NCI-H526 (cell line): ENCODE measurements around the gene PHF5A.
A peak's percentile ranks its signal among the peaks of the same experiment; 100 is the strongest.
"Not testable (repeated sequence)": the region's sequence is repeated elsewhere in the genome, so short reads cannot be mapped to it uniquely, and the experiment has no call there.

Experiments used
- DNase-seq, 2 experiments: peaks; one replicate each; lab custom pipeline; 2025; lab: John Stamatoyannopoulos, UW

Gene PHF5A

DNA sequence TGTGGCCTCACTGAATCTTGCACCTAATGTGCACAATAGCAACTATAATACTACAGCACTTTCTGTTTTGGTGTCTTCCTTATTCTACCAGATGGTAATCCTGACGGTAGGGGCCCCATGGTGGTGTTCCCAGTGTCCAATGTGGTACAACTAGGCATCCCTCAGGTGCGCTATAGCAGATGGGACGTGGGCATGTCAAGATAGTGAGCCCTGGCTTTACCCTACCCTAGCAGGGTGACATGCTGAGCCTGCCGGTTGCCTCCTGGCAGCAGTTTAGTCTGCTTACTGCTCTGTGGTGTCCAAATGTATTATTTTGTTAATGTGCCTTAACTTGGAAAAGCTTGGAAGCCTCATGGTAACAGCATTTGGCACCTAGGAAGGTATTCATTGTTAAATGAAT is 19.6 kb upstream of the PHF5A start:
- DNase-seq, result no peak

DNA sequence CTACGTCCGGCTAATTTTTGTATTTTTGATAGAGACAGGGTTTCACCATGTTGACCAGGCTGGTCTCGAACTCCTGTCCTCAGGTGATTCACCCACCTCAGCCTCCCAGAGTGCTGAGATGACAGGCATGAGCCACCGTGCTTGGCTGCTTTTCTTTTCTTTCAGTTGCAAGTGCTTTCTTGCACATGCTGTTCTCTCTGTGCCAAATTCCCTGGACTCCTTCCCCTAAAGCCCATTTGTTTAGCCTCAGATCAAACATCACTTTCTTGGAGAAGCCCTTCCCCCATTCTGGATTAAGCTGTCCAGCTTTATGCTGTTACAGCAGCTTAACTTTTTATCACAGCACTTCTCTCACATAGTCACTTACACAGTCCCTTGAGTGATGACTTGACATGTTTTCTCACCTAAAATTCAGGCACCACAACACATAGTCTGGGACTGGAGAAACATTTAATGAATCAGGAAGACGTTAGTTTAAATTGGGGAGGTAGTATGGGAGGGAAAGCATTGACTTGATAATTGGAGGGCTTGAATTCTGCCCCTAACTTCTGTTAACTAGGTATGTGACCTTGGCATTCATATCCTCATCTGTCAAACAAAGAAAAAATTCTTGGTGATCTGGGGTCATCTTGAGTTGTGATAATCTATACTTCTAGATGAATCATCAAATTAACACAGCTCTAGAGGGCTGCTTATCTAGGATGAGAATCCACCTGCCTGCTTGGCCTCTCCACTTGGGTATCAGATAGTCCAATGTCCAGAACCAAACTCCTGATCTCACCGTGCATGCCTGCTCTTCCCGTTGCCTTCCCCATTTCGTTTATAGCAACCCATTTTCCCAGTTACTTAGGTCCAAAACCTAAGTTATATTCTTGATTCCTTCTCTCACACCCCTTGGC is 18.8 kb upstream of the PHF5A start:
- no peak for DNase-seq

DNA sequence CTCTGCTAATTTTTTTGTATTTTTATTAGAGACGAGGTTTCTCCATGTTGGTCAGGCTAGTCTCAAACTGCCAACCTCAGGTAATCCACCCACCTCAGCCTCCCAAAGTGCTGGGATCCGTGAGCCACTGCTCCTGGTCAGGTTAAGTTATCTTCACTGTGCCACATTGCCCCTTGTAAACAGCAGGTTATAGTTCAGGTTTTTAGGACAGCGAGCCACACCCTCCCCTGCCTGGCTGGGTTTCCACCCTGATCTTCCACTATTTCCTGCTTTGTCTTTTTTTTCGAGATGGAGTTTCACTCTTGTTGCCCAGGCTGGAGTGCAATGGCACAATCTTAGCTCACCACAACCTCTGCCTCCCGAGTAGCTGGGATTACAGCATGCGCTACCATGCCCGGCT is 16.5 kb upstream of the PHF5A start:
- no peak for DNase-seq

DNA sequence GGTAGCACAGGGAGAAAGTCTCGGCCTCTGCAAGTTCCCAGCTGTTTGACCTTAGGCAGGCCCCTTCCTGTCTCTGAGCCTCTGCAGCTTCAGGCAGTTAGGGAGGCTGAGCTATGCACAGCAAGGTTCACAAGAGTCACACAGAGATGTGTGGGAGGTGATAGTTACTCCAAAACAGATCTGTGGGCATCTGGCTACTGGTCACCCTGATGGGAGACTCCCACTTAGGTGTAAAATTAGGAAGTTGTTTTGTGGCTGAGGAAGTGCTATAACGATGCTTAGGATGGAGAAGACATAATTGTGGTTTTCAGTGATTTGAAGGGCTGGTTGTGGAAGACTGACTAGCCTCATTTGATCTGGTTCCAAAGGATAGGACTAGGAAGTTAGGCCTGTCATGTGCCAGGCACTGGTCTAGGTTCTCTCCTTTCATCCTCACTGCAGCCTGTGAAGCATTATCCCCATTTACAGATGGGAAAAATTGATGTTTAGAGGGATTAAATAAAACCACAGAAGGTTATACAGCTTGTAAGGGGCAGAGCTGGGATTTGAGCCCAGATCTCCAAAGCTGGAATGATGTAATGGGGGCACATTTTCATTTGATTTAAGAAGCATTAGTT is 13.9 kb upstream of the PHF5A start:
- no peak for DNase-seq

DNA sequence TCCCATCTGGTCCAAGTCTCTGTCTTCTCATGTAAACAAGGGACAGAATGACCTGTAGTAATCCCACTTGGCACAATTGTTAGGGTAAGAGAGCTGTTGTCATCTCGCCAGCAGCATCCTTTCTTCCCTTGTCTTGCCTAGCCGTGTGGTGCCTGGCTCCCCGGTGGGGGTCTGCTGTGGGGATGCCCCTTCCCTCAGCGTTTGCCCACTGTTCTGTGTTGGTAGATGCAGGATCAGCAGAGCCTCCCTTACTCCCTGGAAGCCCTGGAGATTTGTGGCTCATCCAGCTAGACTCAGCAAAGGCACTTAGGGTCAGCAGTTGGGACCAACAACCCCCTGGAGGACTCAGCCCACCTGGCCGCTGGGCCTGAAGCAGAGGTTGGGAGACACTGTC is 13.4 kb upstream of the PHF5A start:
- no peak for DNase-seq

DNA sequence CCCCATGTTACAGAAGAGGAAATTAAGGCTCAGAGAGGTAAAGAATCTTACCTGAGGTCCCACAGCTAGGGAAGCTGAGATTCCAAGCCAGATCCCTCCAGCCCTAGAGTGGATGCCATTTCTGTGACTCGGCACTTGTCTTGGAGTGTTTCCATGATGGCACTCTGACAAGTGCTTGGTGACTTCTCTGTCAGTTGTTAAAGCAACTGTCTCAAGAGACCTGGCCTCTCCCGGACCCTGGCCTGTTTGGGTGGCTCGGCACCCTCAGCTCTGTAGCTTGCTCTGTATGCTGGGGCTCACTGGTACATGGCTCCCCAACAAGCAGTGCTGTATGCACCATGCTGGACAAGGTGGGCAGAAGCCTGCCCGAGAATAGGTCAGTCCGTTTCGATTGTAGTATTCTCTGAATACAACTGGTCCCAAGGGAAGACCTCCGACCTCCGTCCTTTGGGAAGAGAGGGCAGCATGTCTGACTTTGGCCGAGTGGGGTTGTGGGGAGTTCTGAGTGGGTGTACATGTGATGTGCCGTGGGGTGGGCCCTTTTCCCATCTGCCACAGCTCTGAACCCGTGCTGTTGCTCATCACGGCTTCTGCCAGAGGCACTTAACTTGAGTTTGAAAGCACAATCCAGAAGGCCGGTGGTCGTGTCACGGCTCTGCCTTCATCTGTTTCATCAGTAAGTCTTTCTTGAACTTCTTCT is 12.8 kb upstream of the PHF5A start:
- no peak for DNase-seq

DNA sequence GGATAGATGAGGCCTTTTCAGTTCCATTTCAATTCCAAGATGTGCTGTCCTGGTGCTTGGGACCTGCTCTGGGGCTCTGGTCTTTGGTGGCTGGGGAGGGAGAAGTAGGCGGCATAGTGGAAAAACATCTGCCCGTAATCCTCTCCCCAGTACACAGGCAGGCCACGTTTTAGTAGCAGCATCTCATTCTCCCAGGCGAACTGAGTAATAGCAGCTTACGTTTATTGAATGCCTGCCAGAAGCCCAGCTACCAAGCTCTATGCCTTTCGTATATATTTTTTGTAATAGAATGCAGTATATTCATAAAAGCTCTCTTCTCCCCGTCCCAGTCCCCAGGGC is 11.9 kb upstream of the PHF5A start:
- no peak for DNase-seq

DNA sequence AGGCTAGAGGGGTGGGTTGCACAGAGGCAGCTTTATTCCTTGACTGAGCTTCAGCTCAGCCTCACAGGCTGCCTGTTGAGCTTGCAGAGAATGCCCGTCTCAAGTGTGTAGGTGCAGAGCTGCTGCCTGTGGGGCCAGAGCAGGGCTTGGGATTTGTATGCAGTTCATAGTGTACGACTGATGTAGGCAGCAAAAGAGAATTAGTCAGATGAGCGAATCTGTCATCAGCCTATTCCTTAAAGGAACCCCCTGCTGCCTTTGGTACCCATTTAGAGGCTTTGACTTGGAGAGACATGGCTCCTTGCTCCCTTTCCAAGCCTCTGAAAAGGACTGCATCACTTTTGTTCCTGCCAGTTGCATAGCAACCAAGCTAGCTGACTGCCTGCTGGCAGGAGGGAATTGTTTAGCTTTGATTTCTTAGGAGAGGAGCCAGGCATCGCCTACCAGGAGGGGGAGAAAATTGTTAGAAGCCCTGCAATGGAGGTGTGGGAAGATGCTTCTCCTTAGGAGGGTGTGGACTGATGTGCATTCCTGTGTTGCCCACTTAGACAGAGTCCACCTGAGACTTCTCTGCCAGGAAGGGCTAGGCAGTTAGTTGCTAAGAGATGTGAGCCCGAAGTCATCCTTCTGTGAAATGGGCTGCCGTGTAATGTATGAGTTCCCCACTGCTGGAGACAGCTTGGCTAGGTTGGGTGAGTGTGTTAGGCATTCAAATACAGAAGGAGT is 11.3 kb upstream of the PHF5A start:
- no peak for DNase-seq

DNA sequence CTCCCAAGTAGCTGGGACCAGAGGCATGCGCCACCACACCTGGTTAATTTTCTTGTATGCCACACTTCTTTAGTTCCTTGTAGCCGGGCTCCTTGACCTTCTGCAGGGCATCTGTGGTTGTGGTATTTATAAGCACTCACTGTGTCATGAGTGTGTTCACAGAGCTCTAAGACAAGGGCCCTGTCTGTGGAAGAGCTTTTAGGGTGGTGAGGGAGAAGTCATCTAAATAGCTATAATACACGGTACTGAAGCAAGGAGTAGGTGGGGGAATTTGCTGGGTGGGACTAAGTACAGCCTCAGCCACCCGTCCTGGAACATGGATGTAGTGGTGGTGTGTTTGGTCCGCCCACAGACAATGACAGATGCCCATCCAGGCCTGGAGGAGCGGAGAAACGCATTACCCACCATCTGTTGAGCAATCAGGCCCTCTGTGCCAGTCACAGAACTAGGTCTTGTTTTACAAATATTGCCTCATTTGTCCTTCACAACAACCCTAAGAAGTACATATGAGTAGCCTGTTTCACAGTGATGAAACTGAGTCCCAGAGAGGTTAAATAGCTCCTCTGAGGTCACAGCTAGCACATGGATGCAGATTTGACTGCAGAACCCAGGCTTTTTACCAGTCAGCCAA is 10.5 kb upstream of the PHF5A start:
- DNase-seq, result no peak

DNA sequence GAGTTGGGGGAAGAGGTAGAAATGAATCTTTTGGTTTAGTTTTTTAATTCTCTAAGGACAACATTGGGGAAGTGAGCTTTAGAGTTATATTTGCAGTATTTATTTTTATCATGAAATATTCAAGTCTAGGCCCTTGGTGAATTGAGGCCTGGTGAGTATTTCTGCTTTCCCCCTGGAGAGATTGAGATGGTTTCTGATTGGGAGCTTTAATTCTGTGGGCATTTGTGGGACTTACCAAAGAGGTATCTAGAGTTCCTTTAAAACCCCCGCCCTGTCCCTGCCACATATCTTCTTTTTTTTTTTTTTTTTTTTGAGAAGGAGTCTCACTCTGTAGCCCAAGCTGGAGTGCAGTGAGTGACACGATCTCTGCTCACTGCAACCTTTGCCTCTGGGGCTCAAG is 10.0 kb upstream of the PHF5A start:
- DNase-seq, result no peak

DNA sequence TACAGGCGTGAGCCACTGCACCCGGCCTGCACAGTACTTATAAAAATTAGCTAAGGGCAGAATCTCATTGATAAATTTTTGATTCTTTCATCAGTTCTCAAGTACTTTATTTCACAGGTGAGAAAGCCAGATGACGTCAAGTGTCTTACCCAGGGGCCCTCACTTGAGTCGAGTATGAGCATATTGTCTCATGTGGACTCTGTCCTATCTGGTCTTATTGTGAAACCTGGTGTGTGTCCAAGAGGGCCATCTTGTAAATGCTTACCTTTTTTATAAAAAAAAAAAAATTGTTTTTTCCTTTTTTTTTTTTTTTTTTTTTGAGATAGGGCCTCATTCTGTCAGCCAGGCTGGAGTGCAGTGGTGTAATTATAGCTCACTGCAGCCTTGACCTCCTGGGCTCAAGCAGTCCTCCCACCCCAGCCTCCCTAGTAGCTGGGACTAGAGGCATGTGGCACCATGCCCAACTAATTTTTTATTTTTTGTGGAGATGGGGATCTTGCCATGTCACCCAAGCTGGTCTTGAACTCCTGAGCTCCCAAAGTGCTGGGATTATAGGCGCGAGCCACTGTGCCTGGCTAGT is 6.5 kb upstream of the PHF5A start:
- no peak for DNase-seq

DNA sequence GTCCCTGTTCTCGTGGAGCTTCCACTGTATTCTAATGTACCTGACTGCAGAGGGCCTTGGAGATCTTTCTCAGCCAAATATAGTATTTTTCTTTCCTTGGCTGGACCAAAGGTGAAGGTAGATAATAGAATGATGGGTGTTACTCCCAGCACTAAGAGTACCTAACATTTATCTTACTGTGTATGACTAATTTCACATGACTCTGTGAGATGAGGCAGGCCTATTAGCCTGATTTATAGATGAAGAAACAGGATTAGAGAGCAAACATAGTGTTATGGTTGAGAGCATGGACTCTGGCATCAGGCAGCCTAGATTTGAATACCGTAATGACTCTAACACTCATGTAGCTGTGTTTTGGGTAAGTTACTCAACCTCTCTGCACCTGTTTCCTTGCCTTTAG is 3.1 kb upstream of the PHF5A start:
- DNase-seq, result no peak

DNA sequence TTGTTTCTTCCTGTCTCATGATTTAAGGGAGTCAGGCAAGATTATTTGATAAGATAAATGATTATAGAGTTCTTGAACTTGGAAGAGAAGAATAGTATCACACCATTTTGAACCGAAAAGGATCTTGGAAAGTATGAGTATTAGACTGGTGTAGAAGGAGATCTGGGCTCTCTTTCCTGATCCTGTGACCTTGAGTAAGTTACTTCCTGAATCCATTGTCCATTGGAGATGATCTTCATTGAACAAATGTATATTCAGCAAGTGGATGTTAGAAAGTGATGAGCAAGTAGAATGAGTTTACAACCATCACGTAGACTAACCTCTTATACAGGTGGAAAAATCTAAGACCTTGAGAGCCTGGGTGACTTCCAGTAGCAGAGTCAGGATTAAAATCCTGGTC is 2.4 kb upstream of the PHF5A start:
- no peak for DNase-seq

DNA sequence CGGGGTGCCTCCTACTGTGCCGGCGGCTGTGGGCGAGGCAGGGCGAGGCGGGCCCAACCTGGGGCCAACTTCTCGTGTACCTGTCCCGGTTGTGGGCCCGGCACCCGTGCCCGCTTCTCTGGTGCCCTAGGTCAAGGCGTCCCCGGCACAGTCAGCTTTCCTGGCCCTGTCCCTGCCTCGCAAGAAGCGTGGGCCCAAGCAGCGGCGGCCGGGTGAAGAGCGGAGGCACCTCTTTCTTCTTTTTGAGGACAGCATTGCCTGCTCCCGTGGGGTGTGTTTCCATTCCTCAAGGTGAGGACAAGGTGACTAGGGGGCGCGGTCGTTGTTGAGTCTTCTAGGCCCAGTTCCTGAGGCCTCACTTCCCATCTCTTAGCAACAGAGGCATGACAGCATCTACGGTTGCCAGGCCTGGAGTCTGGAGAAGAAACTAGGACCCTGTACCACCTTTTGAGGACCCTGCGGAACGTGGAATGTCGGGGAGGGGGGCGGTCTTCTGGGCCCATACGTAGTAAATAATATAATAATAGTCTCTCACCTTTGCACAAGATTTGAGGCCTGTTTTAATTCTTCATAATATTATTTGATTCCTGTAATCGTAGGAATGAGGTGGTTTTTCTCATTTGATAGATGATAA is 843 bp upstream of the PHF5A start:
- DNase-seq, result no peak

DNA sequence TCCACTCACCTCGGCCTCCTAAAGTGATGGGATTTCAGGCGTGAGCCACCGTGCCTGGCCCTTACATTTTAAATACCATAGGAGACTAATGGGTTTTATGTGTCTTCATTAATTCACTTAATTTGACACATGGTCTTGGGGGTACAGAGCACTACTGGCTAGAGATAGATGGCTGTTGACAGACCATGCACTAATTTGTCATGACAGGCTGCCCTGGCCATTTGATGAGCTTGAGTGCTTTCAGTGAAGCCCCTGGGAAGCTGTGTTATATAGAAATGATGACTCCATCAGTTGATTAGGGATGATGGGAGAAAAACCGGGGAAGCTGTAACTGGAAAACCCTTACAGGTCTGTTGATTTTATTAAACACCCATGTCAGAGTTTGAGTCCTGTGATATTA is 6.6 kb downstream of the PHF5A start:
- no peak for DNase-seq

DNA sequence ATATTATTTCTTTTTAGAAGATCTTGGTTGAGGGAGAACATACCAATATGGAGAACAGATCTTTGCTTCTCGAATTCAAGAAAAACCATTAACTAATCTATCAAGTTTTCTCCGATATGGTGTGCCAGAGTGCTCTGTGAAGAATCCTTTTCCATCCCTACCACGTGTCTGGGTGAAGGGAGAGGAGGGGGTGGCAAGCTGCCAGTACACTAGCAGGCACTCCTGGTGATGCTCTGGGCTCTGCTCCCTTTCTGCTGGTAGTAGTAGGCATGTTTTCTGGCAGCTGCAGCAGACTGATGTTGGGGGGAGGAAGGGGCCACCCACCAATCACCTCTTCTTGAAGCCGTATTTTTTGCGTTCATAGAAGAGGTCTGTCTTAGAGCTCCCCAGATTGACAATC is 8.4 kb downstream of the PHF5A start:
- not testable (repeated sequence) for DNase-seq

DNA sequence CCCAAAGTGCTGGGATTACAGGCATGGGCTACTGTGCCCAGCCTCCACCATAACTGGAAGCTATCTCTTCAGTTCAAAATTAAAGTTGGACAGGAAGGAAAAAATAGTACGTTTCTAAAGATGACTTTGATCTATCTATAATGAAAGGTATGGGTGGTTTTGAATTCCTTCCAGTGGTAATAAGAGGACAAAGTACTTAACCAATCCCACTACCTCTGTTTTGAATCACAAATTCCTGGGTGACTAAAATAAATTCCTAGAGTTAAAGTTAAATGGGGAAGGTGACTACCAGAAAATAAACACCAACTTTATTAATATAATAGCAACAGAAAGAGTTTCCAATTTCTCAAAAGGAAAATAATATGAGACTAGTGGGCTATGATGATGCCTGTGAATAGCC is 9.1 kb downstream of the PHF5A start:
- no peak for DNase-seq

DNA sequence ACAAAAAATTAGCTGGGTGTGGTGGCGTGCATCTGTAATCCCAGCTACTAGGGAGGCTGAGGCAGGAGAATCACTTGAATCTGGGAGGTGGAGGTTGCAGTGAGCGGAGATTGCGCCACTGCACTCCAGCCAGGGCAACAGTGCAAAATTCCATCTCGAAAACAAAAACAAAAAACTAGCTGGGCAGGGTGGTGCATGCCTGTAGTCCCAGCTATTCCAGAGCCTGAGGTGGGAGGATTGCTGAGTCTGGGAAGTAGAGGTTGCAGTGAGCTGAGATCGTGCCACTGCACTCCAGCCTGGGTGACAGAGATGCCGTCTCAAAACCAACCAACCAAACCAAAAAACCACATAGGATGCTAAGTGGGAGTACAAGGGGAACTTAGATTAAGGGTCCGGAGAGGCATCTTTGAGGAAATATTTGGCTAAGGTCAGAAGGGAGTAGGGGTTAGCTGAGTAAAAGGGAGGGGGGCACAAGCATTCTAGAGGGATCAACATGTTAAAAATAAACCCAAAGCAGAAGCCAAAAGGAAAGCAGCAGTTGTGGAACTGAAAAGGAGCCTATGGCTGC is 10.2 kb downstream of the PHF5A start:
- DNase-seq, result no peak

DNA sequence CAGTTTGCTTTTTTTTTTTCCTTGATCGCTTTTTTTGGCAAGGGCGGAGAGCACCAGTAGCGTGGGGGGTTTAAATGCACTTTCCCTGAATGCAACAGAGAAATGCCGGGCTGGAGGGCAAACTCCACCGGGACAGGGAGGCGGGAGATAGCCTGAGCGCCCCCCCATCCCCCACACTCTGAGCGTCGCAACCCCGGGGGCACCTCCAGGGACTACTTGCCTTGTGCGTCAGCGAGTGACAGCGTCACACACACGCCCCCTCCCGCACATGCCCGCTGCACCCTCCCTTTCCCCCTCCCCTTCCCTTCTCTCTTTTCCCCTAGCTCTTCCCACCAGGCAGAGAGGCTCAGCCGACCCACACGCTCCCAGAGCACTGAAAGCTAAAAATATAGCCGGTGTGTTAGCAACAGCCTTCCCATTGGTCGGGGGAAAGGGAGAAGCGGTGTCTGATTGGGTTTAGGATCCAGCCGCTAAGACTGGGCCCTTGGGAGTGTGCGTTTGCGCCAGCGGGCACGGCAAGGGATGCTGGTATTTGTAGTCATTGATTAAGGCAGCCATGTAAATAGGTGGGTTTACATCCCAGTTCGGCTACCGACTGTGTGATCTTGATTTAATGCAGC is 20.2 kb downstream of the PHF5A start:
- peak; percentile 97 to 98 for DNase-seq

DNA sequence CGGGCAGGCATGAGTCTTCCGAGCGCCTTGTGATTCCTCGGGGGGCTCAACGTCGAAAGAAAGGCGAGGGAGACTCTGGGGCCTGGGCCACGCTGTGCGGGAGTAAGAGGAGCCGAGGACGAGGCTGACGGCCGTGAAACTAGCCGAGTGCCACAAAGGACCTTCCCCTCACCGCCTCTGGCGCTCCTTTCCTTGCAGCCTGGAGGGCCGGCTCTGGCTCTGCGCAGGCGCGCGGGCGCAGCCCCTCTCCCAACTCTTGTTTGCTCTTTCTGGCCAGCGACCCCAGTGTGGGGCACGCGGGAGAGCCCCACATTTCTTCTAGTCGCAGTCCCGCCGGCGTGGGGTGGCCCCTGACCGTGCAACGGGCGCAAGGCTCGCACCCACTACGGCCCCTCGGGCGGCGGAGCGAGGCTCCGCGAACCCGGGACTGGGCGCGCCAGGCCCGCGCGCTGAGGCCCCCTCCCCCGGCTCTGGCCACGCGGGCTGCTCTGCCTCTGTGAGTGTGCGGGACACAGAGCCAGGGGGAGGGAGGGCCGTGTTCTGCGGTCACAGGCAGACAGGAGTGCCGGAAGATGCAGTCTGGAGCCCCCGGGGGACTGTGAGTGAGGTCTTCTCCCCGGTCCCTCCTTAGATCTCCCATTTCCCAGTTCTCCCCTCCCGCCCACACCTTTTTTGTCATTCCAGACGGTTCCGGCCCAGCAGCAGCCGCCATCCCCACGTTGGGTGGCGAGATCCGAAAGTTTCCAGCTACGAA is 20.9 kb downstream of the PHF5A start:
- DNase-seq, result peak; percentile 45 to 71
